ENCODE results near the gene ABHD16B.
A peak's percentile ranks its signal among the peaks of the same experiment; 100 is the strongest.

The ABHD16B gene

GRCh38 chr20:63900413-63900812 is 39.1 kb downstream of the ABHD16B start:
- TF ChIP-seq Cebpa-rat (IDR thresholded peaks at IDR 0.05), result no peak
- H3K4me2 ChIP-seq, result peak overlapping the region; percentile 45
- H4K20me1 ChIP-seq, result peaks cover 100% of the 10 kb centered on the region
- H3K4me3 ChIP-seq, result no peak overlapping the region
- H3K27ac ChIP-seq, result no peak overlapping the region
- peak overlapping the region; percentile 38; the same call in 1 of the 2 replicates for H3K9ac ChIP-seq
- H3K9me3 ChIP-seq, result no peaks in the 10 kb centered on the region
- peaks cover 50% of the 10 kb centered on the region for H3K36me3 ChIP-seq
- peaks cover 79% of the 10 kb centered on the region for H3K4me1 ChIP-seq
- H3K27me3 ChIP-seq, result no peaks in the 10 kb centered on the region

- peaks cover 71% of the 10 kb centered on the region for H3K4me1 ChIP-seq
- no peak for TF ChIP-seq Cebpa-rat (IDR thresholded peaks at IDR 0.05)
- peaks cover 100% of the 10 kb centered on the region for H4K20me1 ChIP-seq
- no peak overlapping the region; the same call in 1 of the 2 replicates for H3K4me2 ChIP-seq
- H3K4me3 ChIP-seq, result no peak overlapping the region
- H3K9me3 ChIP-seq, result no peaks in the 10 kb centered on the region
- H3K36me3 ChIP-seq, result peaks cover 34% of the 10 kb centered on the region
- H3K9ac ChIP-seq, result no peak overlapping the region
- no peaks in the 10 kb centered on the region for H3K27me3 ChIP-seq
- H3K27ac ChIP-seq, result no peak overlapping the region
Observed at GRCh38 chr20:63903796-63904561, 42.7 kb downstream of the ABHD16B start.

GRCh38 chr20:63908008-63908682 is 46.8 kb downstream of the ABHD16B start:
- TF ChIP-seq Cebpa-rat (IDR thresholded peaks at IDR 0.05), result no peak
- Histone ChIP-seq H3K4me1 (peaks cover 78% of the 10 kb centered on the region), H4K20me1 (peaks cover 100% of the 10 kb centered on the region), H3K9ac (no peak overlapping the region), H3K27ac (peak overlapping the region; percentile 36; the same call in 1 of the 2 replicates), H3K4me2 (0 out of 2 replicates have a peak overlapping the region, but pooled peaks have one; percentile 14), H3K4me3 (no peak overlapping the region), H3K9me3 (0 out of 2 replicates have a peak, but pooled peaks cover under 1% of the 10 kb centered on the region), H3K36me3 (peaks cover 21% of the 10 kb centered on the region), H3K27me3 (no peaks in the 10 kb centered on the region)

- no peaks in the 10 kb centered on the region for H3K27me3 ChIP-seq
- H3K36me3 ChIP-seq, result peaks cover 37% of the 10 kb centered on the region
- H3K9ac ChIP-seq, result no peak overlapping the region
- no peak for TF ChIP-seq Cebpa-rat (IDR thresholded peaks at IDR 0.05)
- no peak overlapping the region for H3K27ac ChIP-seq
- peaks cover 69% of the 10 kb centered on the region for H3K4me1 ChIP-seq
- H3K4me2 ChIP-seq, result peak overlapping the region; percentile 23
- peaks cover 99% of the 10 kb centered on the region for H4K20me1 ChIP-seq
- peaks cover 30% of the 10 kb centered on the region for H3K9me3 ChIP-seq
- H3K4me3 ChIP-seq, result no peak overlapping the region
Observed at GRCh38 chr20:63911176-63911575, 49.9 kb downstream of the ABHD16B start.

Data from BLaER1 (cell line).